Measurements from ENCODE around the gene KNCN. TPM values are rescaled to one million over a fixed set of nuclear protein-coding genes. Genes with fewer than 3 reads are reported as not detected.

The KNCN gene
- total RNA-seq, 1 donor from 2014 or later = not detected

DNA sequence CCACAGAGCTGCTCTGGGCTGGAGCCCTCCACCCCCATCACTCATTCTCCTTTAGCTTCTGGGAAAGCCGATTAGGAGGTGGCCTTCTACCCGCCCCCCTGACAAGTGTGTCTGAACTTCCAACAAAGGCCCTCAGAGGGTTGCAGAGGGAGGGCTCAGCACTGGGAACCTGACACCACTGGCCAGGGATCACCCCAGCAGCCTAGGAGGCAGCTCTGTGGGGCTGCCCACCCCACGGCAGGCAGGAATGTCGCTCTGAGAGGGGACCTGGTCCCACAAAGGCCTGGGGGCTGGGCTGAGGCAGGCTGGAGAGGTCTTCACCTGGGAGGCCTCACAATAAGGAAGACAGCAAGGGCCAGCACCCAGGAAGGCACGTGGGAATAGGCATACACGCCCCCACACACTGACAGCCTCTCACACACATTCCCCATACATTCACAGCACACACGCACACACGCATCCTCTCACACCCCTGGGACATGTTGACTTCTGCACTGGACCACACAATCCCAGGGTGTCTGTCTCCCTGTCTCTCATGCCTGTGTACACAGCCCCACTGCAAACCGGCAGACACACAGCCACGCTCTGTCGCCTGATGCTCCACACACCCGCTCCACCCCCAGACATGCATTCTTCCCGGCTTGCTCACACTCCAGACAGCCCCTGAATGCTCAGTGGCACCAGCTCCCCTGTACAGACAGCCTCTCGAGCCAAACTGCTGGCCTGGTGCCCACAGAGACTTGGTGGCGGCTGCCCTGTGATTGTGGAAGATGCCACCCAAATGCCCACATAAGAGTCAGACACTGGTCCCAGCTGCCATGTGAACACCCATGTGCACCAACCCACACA, 31.2 kb downstream of the KNCN start:
- Histone ChIP-seq H3K36me3 (ENCODE audit: control insufficient read depth, insufficient read depth, low read length) (no peaks in the 10 kb centered on the region), H3K4me3 (ENCODE audit: low read depth, low read length) (no peak overlapping the region), H3K27me3 (ENCODE audit: control insufficient read depth, insufficient read depth, low read length) (peaks cover 3% of the 10 kb centered on the region)
- TF ChIP-seq, protein P1, sequence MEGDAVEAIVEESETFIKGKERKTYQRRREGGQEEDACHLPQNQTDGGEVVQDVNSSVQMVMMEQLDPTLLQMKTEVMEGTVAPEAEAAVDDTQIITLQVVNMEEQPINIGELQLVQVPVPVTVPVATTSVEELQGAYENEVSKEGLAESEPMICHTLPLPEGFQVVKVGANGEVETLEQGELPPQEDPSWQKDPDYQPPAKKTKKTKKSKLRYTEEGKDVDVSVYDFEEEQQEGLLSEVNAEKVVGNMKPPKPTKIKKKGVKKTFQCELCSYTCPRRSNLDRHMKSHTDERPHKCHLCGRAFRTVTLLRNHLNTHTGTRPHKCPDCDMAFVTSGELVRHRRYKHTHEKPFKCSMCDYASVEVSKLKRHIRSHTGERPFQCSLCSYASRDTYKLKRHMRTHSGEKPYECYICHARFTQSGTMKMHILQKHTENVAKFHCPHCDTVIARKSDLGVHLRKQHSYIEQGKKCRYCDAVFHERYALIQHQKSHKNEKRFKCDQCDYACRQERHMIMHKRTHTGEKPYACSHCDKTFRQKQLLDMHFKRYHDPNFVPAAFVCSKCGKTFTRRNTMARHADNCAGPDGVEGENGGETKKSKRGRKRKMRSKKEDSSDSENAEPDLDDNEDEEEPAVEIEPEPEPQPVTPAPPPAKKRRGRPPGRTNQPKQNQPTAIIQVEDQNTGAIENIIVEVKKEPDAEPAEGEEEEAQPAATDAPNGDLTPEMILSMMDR (IDR thresholded peaks at IDR 0.05; ENCODE audit: insufficient read depth, low read length, poor library complexity, severe bottlenecking) = no peak
- DNase-seq (ENCODE audit: low read depth) = peak; percentile 72

DNA sequence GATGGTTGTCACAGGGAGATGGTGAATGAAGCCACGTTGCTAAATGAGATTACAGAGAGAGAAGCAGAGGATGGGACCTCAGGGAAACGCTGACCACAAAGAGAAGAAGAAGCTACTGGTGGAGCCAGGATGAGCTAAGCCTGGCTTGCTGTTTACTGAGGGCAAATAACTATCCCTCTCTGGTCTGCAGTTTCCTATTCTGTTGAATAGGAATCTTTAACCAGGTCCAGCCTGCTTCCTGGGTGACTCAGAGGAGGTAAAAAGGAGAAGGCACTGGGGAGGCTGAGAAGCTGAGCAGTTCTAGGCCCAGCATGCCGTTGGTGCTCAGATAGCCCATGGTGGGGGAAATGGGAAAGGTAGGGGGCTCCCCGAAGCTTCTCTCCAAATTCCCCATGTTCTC, 32.2 kb downstream of the KNCN start:
- H3K4me3 ChIP-seq (ENCODE audit: low read depth, low read length) = no peak overlapping the region
- no peaks in the 10 kb centered on the region for H3K36me3 ChIP-seq (ENCODE audit: control insufficient read depth, insufficient read depth, low read length)
- H3K27me3 ChIP-seq (ENCODE audit: control insufficient read depth, insufficient read depth, low read length) = no peaks in the 10 kb centered on the region
- TF ChIP-seq, protein P1 (IDR thresholded peaks at IDR 0.05; ENCODE audit: insufficient read depth, low read length, poor library complexity, severe bottlenecking) = no peak
- no peak for DNase-seq (ENCODE audit: low read depth)

DNA sequence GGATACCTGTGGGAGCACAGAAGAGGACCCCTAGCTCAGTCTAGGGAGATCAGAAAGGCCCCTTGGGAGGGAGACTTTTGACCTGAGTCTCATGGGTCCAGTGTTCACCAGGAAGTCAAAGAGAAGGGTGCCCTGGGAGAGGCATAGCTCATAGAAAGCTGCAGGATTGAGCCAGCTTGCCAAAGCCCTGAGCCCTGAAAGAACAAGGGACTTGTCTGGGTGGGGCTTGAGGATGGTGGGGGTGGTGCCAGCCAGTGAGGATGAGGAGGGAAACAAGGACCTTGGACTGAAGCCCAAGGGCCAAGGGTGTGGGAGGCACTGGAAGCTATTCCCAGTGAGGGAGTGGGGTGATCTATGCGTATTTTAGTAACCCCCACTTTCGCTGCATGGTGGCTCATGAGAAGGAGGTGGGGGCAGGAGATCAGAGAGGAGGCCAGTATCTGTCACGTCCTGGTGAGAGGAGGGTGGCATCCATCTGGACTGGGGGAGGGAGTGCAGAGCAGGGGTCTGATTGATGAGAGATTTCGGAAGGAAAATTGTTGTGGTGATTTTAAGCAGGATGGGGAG, 33.4 kb downstream of the KNCN start:
- H3K36me3 ChIP-seq (ENCODE audit: control insufficient read depth, insufficient read depth, low read length) = no peaks in the 10 kb centered on the region
- TF ChIP-seq, protein P1 (IDR thresholded peaks at IDR 0.05; ENCODE audit: insufficient read depth, low read length, poor library complexity, severe bottlenecking) = no peak

DNA sequence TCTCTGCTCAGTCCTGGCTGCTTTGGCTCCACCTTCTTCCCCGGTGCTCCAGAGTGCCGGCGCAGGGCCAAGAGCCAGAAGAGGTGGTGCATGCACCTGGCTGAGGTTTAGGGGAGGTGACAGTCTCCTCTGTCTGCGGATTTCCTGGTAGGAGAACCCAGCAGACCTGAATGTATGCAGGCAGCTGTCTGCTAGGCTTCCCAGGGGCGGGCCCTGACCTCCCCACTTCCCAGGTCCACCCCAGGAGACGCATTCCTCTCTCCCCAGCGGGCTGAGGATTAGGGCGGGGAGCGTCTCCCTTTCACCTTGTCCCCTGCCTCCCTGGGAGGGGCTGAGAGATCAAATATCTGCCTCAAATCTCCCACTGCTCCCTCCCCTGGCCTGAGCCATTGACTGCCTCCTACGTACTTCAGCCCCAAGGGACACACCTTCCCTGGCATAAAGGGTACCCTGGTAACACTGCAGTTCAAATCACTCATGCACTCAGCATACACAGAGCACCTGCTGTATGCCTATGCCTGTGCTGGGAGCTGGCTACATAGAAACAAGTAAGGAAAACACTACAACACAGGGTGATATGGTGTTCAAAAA, 34.3 kb downstream of the KNCN start:
- no peaks in the 10 kb centered on the region for H3K36me3 ChIP-seq (ENCODE audit: control insufficient read depth, insufficient read depth, low read length)
- H3K27me3 ChIP-seq (ENCODE audit: control insufficient read depth, insufficient read depth, low read length) = peaks cover 3% of the 10 kb centered on the region
- TF ChIP-seq, protein P1 (IDR thresholded peaks at IDR 0.05; ENCODE audit: insufficient read depth, low read length, poor library complexity, severe bottlenecking) = no peak
- no peak overlapping the region for H3K4me3 ChIP-seq (ENCODE audit: low read depth, low read length)
- no peak for DNase-seq (ENCODE audit: low read depth)

More for the DNA sequence above, 33.4 kb downstream of the KNCN start:
- DNase-seq (ENCODE audit: low read depth) = no peak
- Histone ChIP-seq H3K27me3 (ENCODE audit: control insufficient read depth, insufficient read depth, low read length) (peaks cover 3% of the 10 kb centered on the region), H3K4me3 (ENCODE audit: low read depth, low read length) (no peak overlapping the region)

DNA sequence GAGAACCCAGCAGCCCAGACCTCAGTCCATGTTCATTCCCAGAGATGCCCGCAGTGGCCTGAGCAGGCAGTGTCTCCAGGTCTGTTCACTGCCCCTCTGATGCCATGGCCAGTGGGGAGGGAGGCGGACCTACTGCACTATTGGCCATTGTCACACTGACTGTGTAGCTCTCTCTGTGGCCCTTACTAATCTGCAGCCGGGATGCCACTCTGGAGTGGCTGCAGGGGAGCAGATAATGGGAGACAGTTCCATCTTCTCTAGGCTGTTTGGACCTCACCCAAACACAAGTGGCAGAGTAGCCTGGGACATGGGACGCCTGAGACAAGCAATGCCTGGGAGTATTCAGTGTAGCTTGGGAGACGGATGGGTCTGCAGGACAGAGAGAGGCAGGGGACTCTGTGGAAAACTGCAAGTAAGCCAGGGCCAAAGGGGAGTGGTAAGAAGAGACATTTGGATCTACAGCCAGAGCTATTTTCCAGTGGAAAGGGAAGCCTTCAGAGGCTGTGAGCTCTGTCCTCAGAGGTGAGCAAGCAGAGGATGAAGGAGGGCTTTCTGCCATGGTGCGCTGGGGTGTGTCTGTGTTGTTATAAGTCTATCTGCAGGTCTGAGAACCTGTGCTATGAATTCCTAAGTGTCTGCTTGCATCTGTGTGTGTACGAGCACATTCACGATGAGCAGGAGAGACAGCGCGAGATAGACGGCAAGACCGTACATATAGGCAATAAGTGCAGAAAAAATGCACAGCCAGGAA, 35.1 kb downstream of the KNCN start:
- no peaks in the 10 kb centered on the region for H3K36me3 ChIP-seq (ENCODE audit: control insufficient read depth, insufficient read depth, low read length)
- TF ChIP-seq, protein P1 (IDR thresholded peaks at IDR 0.05; ENCODE audit: insufficient read depth, low read length, poor library complexity, severe bottlenecking) = no peak
- H3K27me3 ChIP-seq (ENCODE audit: control insufficient read depth, insufficient read depth, low read length) = peaks cover 6% of the 10 kb centered on the region
- no peak overlapping the region for H3K4me3 ChIP-seq (ENCODE audit: low read depth, low read length)
- no peak for DNase-seq (ENCODE audit: low read depth)
